ENCODE data around the gene KRR1.

GRCh38 chr12:75447691-75448393, 63.6 kb downstream of the KRR1 start:
- TF ChIP-seq, protein P1, sequence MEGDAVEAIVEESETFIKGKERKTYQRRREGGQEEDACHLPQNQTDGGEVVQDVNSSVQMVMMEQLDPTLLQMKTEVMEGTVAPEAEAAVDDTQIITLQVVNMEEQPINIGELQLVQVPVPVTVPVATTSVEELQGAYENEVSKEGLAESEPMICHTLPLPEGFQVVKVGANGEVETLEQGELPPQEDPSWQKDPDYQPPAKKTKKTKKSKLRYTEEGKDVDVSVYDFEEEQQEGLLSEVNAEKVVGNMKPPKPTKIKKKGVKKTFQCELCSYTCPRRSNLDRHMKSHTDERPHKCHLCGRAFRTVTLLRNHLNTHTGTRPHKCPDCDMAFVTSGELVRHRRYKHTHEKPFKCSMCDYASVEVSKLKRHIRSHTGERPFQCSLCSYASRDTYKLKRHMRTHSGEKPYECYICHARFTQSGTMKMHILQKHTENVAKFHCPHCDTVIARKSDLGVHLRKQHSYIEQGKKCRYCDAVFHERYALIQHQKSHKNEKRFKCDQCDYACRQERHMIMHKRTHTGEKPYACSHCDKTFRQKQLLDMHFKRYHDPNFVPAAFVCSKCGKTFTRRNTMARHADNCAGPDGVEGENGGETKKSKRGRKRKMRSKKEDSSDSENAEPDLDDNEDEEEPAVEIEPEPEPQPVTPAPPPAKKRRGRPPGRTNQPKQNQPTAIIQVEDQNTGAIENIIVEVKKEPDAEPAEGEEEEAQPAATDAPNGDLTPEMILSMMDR (conservative IDR thresholded peaks at IDR 0.05), result no peak
- TF ChIP-seq ZFX (IDR thresholded peaks at IDR 0.05), result no peak

All from C4-2B (cell line).